Measurements from ENCODE around the gene INPP5B.

Gene INPP5B

GRCh38 chr1:37845049-37845646 is 101.7 kb downstream of the INPP5B start:
- Histone ChIP-seq H3K9me3 (ENCODE audit: control insufficient read depth, insufficient read depth, low read length) (no peaks in the 10 kb centered on the region), H3K27me3 (ENCODE audit: control insufficient read depth, insufficient read depth, low read length) (no peaks in the 10 kb centered on the region), H3K4me1 (ENCODE audit: control insufficient read depth, insufficient read depth, low read length) (no peaks in the 10 kb centered on the region), H3K36me3 (ENCODE audit: control insufficient read depth, insufficient read depth, low read length) (peaks cover 8% of the 10 kb centered on the region), H3K9ac (ENCODE audit: low read depth, low read length) (no peak overlapping the region), H3K4me3 (ENCODE audit: low read depth, low read length) (no peak overlapping the region)

- Histone ChIP-seq H3K9ac (ENCODE audit: low read depth, low read length) (no peak overlapping the region), H3K27me3 (ENCODE audit: control insufficient read depth, insufficient read depth, low read length) (no peaks in the 10 kb centered on the region), H3K4me3 (ENCODE audit: low read depth, low read length) (no peak overlapping the region), H3K4me1 (ENCODE audit: control insufficient read depth, insufficient read depth, low read length) (no peaks in the 10 kb centered on the region), H3K36me3 (ENCODE audit: control insufficient read depth, insufficient read depth, low read length) (peaks cover 11% of the 10 kb centered on the region), H3K9me3 (ENCODE audit: control insufficient read depth, insufficient read depth, low read length) (no peaks in the 10 kb centered on the region)
Observed at GRCh38 chr1:37844536-37844935, 102.3 kb downstream of the INPP5B start.

GRCh38 chr1:37841652-37842051 is 105.2 kb downstream of the INPP5B start:
- H3K27me3 ChIP-seq (ENCODE audit: control insufficient read depth, insufficient read depth, low read length): no peaks in the 10 kb centered on the region
- no peak overlapping the region for H3K9ac ChIP-seq (ENCODE audit: low read depth, low read length)
- no peaks in the 10 kb centered on the region for H3K4me1 ChIP-seq (ENCODE audit: control insufficient read depth, insufficient read depth, low read length)
- no peak overlapping the region for H3K4me3 ChIP-seq (ENCODE audit: low read depth, low read length)
- no peaks in the 10 kb centered on the region for H3K9me3 ChIP-seq (ENCODE audit: control insufficient read depth, insufficient read depth, low read length)
- peaks cover 12% of the 10 kb centered on the region for H3K36me3 ChIP-seq (ENCODE audit: control insufficient read depth, insufficient read depth, low read length)

- H3K4me3 ChIP-seq (ENCODE audit: low read depth, low read length): no peak overlapping the region
- H3K4me1 ChIP-seq (ENCODE audit: control insufficient read depth, insufficient read depth, low read length): no peaks in the 10 kb centered on the region
- peaks cover 12% of the 10 kb centered on the region for H3K36me3 ChIP-seq (ENCODE audit: control insufficient read depth, insufficient read depth, low read length)
- H3K9me3 ChIP-seq (ENCODE audit: control insufficient read depth, insufficient read depth, low read length): no peaks in the 10 kb centered on the region
- no peaks in the 10 kb centered on the region for H3K27me3 ChIP-seq (ENCODE audit: control insufficient read depth, insufficient read depth, low read length)
- H3K9ac ChIP-seq (ENCODE audit: low read depth, low read length): no peak overlapping the region
Observed at GRCh38 chr1:37840711-37841110, 106.1 kb downstream of the INPP5B start.

- H3K9ac ChIP-seq (ENCODE audit: low read depth, low read length): no peak overlapping the region
- H3K9me3 ChIP-seq (ENCODE audit: control insufficient read depth, insufficient read depth, low read length): no peaks in the 10 kb centered on the region
- H3K4me1 ChIP-seq (ENCODE audit: control insufficient read depth, insufficient read depth, low read length): no peaks in the 10 kb centered on the region
- H3K27me3 ChIP-seq (ENCODE audit: control insufficient read depth, insufficient read depth, low read length): no peaks in the 10 kb centered on the region
- no peak overlapping the region for H3K4me3 ChIP-seq (ENCODE audit: low read depth, low read length)
- peaks cover 12% of the 10 kb centered on the region for H3K36me3 ChIP-seq (ENCODE audit: control insufficient read depth, insufficient read depth, low read length)
Observed at GRCh38 chr1:37839676-37840075, 107.2 kb downstream of the INPP5B start.

GRCh38 chr1:37836788-37837187 is 110.1 kb downstream of the INPP5B start:
- H3K4me1 ChIP-seq (ENCODE audit: control insufficient read depth, insufficient read depth, low read length): no peaks in the 10 kb centered on the region
- H3K36me3 ChIP-seq (ENCODE audit: control insufficient read depth, insufficient read depth, low read length): peaks cover 11% of the 10 kb centered on the region
- H3K4me3 ChIP-seq (ENCODE audit: low read depth, low read length): no peak overlapping the region
- H3K9me3 ChIP-seq (ENCODE audit: control insufficient read depth, insufficient read depth, low read length): no peaks in the 10 kb centered on the region
- no peak overlapping the region for H3K9ac ChIP-seq (ENCODE audit: low read depth, low read length)
- H3K27me3 ChIP-seq (ENCODE audit: control insufficient read depth, insufficient read depth, low read length): no peaks in the 10 kb centered on the region

- Histone ChIP-seq H3K4me1 (ENCODE audit: control insufficient read depth, insufficient read depth, low read length) (no peaks in the 10 kb centered on the region), H3K27me3 (ENCODE audit: control insufficient read depth, insufficient read depth, low read length) (no peaks in the 10 kb centered on the region), H3K9ac (ENCODE audit: low read depth, low read length) (no peak overlapping the region), H3K4me3 (ENCODE audit: low read depth, low read length) (no peak overlapping the region), H3K9me3 (ENCODE audit: control insufficient read depth, insufficient read depth, low read length) (no peaks in the 10 kb centered on the region), H3K36me3 (ENCODE audit: control insufficient read depth, insufficient read depth, low read length) (peaks cover 8% of the 10 kb centered on the region)
Observed at GRCh38 chr1:37831809-37832208, 115.0 kb downstream of the INPP5B start.

- no peak overlapping the region for H3K9ac ChIP-seq (ENCODE audit: low read depth, low read length)
- H3K36me3 ChIP-seq (ENCODE audit: control insufficient read depth, insufficient read depth, low read length): peaks cover 8% of the 10 kb centered on the region
- no peak overlapping the region for H3K4me3 ChIP-seq (ENCODE audit: low read depth, low read length)
- no peaks in the 10 kb centered on the region for H3K9me3 ChIP-seq (ENCODE audit: control insufficient read depth, insufficient read depth, low read length)
- no peaks in the 10 kb centered on the region for H3K27me3 ChIP-seq (ENCODE audit: control insufficient read depth, insufficient read depth, low read length)
- no peaks in the 10 kb centered on the region for H3K4me1 ChIP-seq (ENCODE audit: control insufficient read depth, insufficient read depth, low read length)
Observed at GRCh38 chr1:37831109-37831508, 115.7 kb downstream of the INPP5B start.

- Histone ChIP-seq H3K9me3 (ENCODE audit: control insufficient read depth, insufficient read depth, low read length) (no peaks in the 10 kb centered on the region), H3K9ac (ENCODE audit: low read depth, low read length) (no peak overlapping the region), H3K36me3 (ENCODE audit: control insufficient read depth, insufficient read depth, low read length) (peaks cover 6% of the 10 kb centered on the region), H3K4me3 (ENCODE audit: low read depth, low read length) (no peak overlapping the region), H3K27me3 (ENCODE audit: control insufficient read depth, insufficient read depth, low read length) (no peaks in the 10 kb centered on the region), H3K4me1 (ENCODE audit: control insufficient read depth, insufficient read depth, low read length) (no peaks in the 10 kb centered on the region)
Observed at GRCh38 chr1:37828410-37829074, 118.3 kb downstream of the INPP5B start.

GRCh38 chr1:37825506-37825905 is 121.3 kb downstream of the INPP5B start:
- no peaks in the 10 kb centered on the region for H3K27me3 ChIP-seq (ENCODE audit: control insufficient read depth, insufficient read depth, low read length)
- no peaks in the 10 kb centered on the region for H3K4me1 ChIP-seq (ENCODE audit: control insufficient read depth, insufficient read depth, low read length)

GRCh38 chr1:37824001-37824400 is 122.9 kb downstream of the INPP5B start:
- Histone ChIP-seq H3K4me3 (ENCODE audit: low read depth, low read length) (no peak overlapping the region), H3K36me3 (ENCODE audit: control insufficient read depth, insufficient read depth, low read length) (peaks cover 13% of the 10 kb centered on the region), H3K9ac (ENCODE audit: low read depth, low read length) (no peak overlapping the region), H3K9me3 (ENCODE audit: control insufficient read depth, insufficient read depth, low read length) (no peaks in the 10 kb centered on the region), H3K4me1 (ENCODE audit: control insufficient read depth, insufficient read depth, low read length) (no peaks in the 10 kb centered on the region), H3K27me3 (ENCODE audit: control insufficient read depth, insufficient read depth, low read length) (no peaks in the 10 kb centered on the region)

More at GRCh38 chr1:37825506-37825905, 121.3 kb downstream of the INPP5B start:
- H3K36me3 ChIP-seq (ENCODE audit: control insufficient read depth, insufficient read depth, low read length): peaks cover 9% of the 10 kb centered on the region
- H3K9me3 ChIP-seq (ENCODE audit: control insufficient read depth, insufficient read depth, low read length): no peaks in the 10 kb centered on the region
- no peak overlapping the region for H3K9ac ChIP-seq (ENCODE audit: low read depth, low read length)
- H3K4me3 ChIP-seq (ENCODE audit: low read depth, low read length): no peak overlapping the region
